Stimulated activated CD4-positive, alpha-beta T cell treated with anti-CD3 and anti-CD28 coated beads, Interleukin-15, amount 100 ng/mL, for 48 hours (primary cell): ENCODE data around the gene GMPR2.

Source experiments
- DNase-seq, 2 donors: peaks; one replicate each; pipeline ENCODE4 v3.0.0-alpha.2; 2020; ENCODE audit warnings: low read depth in 2 of 2

Gene GMPR2

GRCh38 chr14:24252289-24253124 lies 19.8 kb downstream of the GMPR2 start:
- DNase-seq = no peak

- DNase-seq = no peak
Measured at GRCh38 chr14:24253936-24254335, 21.2 kb downstream of the GMPR2 start.

GRCh38 chr14:24254630-24255392 lies 22.1 kb downstream of the GMPR2 start:
- DNase-seq = no peak

- DNase-seq = no peak
Measured at GRCh38 chr14:24255438-24255837, 22.7 kb downstream of the GMPR2 start.

- no peak for DNase-seq
Measured at GRCh38 chr14:24255931-24256711, 23.4 kb downstream of the GMPR2 start.

GRCh38 chr14:24256960-24257359 lies 24.2 kb downstream of the GMPR2 start:
- DNase-seq = no peak

- DNase-seq = no peak
Measured at GRCh38 chr14:24258119-24258518, 25.4 kb downstream of the GMPR2 start.

- no peak for DNase-seq
Measured at GRCh38 chr14:24258548-24259265, 26.0 kb downstream of the GMPR2 start.

GRCh38 chr14:24259282-24260025 lies 26.7 kb downstream of the GMPR2 start:
- no peak for DNase-seq

GRCh38 chr14:24260026-24260779 lies 27.5 kb downstream of the GMPR2 start:
- DNase-seq = no peak

GRCh38 chr14:24260780-24261157 lies 28.0 kb downstream of the GMPR2 start:
- no peak for DNase-seq

- DNase-seq = no peak
Measured at GRCh38 chr14:24261256-24261968, 28.7 kb downstream of the GMPR2 start.

- DNase-seq = no peak
Measured at GRCh38 chr14:24261969-24262327, 29.2 kb downstream of the GMPR2 start.

GRCh38 chr14:24262821-24263733 lies 30.3 kb downstream of the GMPR2 start, which contains the start of gene TGM1:
TGM1 (minus strand) TSS chr14:24263177; CDS start chr14:24262352, 825 bp downstream.
- DNase-seq = no peak

- DNase-seq = no peak
Measured at GRCh38 chr14:24263848-24264247, 31.1 kb downstream of the GMPR2 start.

GRCh38 chr14:24264298-24264697 lies 31.6 kb downstream of the GMPR2 start:
- no peak for DNase-seq

- DNase-seq = no peak
Measured at GRCh38 chr14:24266344-24267244, 33.9 kb downstream of the GMPR2 start.
